NCI-H748 treated with DMSO at 0.1 percent for 48 hours (cell line): ENCODE data around the gene SAMD11.
"Not testable (repeated sequence)": the region's sequence is repeated elsewhere in the genome, so short reads cannot be mapped to it uniquely, and the experiment has no call there.

Source experiments
- DNase-seq: peaks from one replicate; lab custom pipeline; 2025; lab: John Stamatoyannopoulos, UW

The SAMD11 gene, protein sequence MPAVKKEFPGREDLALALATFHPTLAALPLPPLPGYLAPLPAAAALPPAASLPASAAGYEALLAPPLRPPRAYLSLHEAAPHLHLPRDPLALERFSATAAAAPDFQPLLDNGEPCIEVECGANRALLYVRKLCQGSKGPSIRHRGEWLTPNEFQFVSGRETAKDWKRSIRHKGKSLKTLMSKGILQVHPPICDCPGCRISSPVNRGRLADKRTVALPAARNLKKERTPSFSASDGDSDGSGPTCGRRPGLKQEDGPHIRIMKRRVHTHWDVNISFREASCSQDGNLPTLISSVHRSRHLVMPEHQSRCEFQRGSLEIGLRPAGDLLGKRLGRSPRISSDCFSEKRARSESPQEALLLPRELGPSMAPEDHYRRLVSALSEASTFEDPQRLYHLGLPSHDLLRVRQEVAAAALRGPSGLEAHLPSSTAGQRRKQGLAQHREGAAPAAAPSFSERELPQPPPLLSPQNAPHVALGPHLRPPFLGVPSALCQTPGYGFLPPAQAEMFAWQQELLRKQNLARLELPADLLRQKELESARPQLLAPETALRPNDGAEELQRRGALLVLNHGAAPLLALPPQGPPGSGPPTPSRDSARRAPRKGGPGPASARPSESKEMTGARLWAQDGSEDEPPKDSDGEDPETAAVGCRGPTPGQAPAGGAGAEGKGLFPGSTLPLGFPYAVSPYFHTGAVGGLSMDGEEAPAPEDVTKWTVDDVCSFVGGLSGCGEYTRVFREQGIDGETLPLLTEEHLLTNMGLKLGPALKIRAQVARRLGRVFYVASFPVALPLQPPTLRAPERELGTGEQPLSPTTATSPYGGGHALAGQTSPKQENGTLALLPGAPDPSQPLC

DNA sequence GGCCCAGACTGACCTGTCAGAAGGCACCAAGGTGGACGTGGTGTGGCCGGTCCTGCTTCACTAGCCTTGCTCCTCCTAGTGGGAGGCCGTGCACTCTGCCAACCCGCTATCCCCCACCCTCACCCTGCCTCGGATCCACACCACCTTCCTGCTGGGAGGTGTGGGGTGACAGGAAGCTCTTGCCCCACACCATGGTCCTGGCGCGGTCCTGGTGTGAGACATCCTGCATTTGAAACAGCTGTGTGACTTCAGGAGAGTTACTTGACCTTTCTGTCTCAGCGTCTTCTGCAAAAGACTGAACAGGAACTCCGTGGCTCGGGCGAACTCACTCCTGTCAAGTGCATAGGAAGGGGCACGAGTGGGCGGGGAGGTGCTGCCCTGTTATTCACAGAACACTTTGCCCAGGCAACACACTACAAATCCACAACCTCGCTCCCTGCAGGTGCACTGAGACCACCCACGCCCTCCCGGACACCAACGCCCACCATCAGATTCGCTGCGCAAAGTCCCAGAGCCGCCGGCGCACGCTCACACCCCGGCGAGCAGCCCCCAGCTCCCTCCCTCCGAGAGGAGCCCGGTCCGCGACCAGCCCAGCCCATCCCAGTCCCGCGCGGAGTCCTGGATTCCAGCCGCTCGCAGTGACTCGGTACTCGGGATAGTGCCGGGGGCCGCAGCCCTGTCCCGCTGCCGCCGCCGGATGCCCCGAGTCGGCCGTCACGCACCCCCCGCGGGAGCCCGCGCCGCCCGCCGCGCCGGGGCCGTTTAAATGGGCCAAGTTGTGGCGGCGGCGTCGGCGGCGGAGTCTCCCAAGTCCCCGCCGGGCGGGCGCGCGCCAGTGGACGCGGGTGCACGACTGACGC, at the start of gene SAMD11:
Gene SAMD11, plus strand, starts transcription at position 793 of the 860 bp plus-strand sequence. CDS start 509 bp downstream, outside the sequence.
- DNase-seq, result no peak

DNA sequence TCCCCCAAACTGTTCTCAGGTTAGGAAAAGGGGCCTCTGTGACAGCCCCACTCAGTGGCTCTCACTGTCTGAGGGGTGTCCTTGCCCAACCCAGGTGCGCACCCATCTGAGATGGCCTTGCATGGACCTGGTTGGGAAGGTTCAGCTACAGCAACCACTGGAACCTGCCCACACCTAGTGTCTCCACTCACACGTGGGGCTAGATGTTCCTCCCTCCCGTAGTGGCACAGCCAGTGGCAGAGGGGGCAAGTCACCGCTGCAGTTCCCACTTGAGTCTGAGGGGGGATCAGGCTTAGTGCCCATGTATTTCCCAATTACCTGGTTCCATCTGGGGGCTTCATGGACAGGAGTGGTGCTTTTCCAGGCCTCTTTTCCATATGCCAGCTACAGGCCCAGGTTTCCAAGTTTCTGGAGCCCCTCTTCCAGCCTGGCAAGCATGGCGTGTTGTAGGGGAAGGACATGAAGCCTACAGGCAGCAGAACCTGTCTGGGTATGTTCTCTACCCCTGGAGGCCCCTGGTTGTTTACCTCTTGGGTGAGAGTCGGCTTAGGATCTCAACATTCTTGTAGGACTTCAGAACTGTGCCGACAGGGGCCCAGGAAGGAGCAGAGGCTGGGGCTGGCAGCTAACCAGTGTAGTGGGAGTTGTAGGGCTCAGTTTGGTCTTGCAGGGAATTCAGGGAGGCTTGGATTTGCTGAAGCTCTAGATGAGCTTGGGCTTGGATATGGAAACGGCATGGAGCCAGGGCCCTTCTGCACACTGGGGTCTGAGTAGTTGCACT, 47.1 kb upstream of the SAMD11 start:
- DNase-seq, result not testable (repeated sequence)

GRCh38 chr1:877209-877986, 46.3 kb upstream of the SAMD11 start:
- DNase-seq, result not testable (repeated sequence)

DNA sequence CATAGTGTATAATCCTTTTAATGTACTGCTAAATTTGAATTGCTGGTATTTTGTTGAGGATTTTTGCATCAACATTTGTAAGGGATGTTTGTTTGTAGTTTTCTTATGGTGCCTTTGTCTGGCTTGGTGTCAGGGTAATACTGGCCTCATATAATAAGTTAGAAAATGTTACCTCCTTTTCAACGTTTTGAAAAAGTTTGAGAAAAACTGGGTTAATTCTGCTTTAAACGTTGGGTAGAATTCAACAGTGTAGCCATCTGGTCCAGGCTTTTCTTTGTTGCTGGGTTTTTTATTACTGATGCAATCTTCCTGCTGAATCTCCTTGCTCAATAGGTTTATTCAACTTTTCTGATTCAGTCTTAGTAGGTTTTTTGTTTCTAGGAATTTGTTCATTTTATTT, 43.2 kb upstream of the SAMD11 start:
- not testable (repeated sequence) for DNase-seq

DNA sequence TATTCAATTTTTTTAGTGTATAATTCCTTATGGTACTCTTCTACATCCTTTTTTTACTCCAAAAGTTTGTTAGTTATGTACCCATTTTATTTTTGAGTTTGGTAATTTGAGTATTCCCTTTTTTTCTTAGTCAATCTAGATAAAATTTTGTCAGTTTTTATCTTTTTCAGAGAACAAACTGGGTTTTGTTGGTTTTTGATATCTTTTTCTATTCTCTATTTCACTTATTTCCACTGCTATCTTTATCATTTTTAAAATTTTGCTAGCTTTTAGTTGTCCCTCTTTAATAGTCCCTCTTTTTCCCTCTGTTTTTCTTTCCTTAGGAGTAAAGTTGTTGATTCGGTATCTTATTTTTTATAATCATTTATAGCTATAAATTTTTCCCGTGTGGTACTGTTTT, 42.8 kb upstream of the SAMD11 start:
- DNase-seq, result not testable (repeated sequence)

- no peak for DNase-seq
Measured at GRCh38 chr1:886311-886710, 37.4 kb upstream of the SAMD11 start.

DNA sequence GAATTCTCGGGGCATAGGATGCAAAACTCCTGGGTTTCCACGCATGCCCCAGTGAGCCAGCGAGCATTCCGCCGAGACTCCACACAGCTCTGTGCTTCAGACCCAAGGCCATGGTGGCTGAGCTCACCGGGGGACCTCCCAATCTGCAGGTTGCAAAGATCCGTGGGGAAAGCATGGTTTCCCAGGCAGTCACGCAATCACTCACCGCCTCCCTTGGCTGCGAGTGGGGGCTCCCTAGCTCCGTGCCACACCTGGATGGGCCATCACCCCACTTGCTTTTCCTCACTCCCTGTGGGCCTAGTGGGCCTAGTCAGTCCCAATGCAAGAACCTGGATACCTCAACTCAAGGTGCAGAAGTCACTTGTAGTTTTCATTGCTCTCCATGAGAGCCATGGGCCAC, 37.0 kb upstream of the SAMD11 start:
- no peak for DNase-seq

GRCh38 chr1:888297-888696, 35.4 kb upstream of the SAMD11 start:
- DNase-seq, result no peak

- not testable (repeated sequence) for DNase-seq
Measured at GRCh38 chr1:889774-890173, 33.9 kb upstream of the SAMD11 start.

- DNase-seq, result not testable (repeated sequence)
Measured at GRCh38 chr1:890234-890633, 33.5 kb upstream of the SAMD11 start.

- DNase-seq, result no peak
Measured at GRCh38 chr1:890661-891060, 33.1 kb upstream of the SAMD11 start.

DNA sequence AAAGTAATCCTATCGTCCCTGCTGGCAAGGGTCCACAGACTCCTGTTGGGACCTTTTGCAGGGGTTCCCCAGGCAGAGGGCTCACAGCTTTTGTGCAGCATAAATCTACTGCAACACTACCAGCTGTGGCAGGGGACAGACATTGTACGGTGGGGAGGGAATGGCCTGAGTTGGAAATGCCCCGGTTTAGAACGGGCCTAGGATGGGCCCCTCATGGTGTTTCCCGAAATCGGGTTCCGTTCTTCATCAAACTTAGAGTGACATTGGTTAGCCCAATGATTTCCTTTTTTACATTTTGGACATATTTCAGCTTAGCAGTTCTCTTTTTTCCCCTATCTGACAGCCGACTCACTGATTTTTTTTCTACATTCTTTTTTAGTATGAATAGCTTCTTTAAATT, 26.5 kb upstream of the SAMD11 start:
- DNase-seq, result no peak

DNA sequence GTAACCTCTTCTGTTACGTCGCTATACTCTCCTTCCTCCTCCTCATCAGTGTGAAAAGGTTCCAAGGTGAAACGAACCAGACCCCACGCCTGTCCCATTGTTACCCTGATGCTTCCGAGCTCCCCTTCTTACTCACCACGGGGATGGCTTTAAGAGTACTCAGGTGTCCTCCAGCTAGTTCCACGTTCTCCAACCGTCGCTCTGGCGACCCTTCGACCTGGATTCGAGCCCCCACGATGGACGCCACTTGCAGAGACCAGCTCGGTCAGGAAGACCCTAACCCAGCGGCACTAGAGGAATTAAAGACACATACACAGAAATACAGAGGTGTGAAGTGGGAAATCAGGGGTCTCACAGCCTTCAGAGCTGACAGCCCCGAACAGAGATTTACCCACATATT, 25.8 kb upstream of the SAMD11 start:
- not testable (repeated sequence) for DNase-seq

DNA sequence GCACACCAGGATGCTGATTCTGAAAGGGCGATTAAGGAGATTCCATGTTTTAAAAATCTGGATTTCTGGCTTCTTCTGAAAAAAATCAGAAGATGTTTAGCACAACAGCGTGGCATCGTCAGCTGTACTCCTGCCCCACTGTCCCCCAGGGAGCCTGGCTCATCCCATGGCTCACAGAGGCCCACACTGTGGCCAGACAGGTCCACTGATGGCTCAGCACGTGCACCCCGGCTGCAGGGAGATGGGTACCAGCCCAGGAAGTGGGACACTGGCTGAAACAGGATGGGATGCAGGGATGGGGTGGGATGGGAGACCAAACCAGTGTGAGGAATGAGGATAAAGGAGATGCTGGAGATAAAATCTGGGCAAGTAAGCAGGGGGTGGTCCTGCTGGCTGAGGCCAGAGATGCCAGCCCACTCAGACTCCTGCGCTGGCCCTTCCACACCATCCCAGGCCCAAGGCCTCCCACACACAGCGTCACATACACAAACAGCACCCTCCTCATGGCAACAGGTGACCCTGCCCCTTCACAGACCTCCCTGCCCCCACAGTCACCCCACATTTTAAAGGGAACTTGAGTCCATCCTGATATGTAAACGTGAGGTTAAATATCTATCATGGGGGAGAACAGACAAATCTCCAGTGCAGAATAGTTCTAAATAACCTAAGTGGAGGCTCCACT, 23.9 kb upstream of the SAMD11 start:
- no peak for DNase-seq

- DNase-seq, result no peak
Measured at GRCh38 chr1:901108-901859, 22.4 kb upstream of the SAMD11 start.

DNA sequence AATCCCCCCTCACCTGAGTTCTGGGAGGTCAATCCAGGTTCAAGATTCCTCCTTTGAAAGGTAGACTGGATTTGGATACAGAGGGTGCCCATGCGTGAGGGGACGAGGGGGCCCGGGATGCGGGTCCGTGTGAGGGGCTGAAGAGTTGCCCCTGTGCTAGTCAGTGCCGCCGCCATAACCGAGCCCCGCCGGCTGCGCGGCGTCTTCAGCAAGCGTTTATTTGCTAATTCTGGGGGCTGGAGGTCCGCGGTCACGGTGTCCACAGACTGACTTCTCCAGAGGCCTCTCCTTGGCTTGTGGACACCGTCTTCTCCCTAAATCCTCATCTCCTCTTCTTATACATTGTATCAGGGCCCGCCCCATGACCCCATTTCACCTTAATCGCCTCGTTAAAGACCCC, 20.9 kb upstream of the SAMD11 start:
- DNase-seq, result no peak

DNA sequence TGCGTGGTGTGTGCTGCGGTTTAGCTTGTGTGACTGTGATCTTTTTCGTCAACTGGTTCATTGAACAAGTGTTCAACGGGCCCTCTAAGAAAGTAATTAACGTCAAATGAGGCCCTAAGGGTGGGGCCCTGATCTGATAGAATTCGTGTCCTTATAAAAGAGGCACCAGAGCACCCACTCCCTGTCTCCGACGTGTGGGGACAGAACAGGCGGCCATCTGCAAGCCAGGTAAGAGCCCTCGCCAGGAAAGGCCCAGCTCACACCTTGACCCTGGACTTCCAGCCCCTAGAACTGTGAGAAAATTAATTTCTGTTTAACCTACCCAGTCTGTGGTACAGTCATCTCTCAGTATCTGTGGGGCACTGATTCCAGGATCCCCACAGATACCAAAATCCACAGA, 20.4 kb upstream of the SAMD11 start:
- no peak for DNase-seq

DNA sequence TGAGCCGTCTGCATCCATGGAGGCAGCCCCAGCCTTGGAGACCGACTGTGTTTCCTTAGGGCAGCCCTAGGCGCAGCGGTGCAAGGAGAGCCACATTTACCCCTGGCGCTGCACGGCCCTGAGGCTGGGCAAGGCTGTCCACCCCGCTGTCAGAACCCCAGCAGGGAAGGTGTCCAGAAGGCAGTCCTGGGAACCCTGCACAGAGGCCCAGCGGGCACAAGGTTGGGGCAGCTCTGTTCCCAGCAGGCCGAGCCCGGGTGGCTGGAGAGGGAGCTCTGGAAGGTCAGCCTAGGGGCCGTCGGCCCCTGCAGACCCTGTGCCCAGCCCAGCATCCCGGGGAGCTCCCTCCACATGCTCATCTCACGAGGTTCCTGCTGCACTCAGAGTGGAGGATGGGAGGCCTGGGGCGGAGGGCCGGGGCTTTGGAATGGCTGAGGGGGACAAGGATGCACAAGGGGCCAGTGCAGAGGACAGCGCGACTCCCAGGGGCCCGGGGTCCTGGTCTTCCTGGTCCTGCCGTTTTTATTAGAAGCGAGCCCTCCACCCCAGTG, 19.9 kb upstream of the SAMD11 start:
- DNase-seq, result no peak
